Ascending aorta (tissue), 2 donors: Measurements from ENCODE around the gene RAB6B. TPM values are rescaled to one million over a fixed set of nuclear protein-coding genes. Genes with fewer than 3 reads are reported as not detected.

Source experiments
- DNase-seq, 2 donors: peaks; one replicate each; pipeline ENCODE4 v3.0.0-alpha.2; 2019; ENCODE audit warnings: low spot score in 2 of 2
- H3K27ac ChIP-seq, 2 donors: fragments of 200-600 bp; sonication (generic); one replicate each; pipeline ENCODE4 v1.5.1; 2016 to 2017; ENCODE audit warnings: mild to moderate bottlenecking in 1 of 2
- H3K27me3 ChIP-seq: fragments of 200-600 bp; sonication (generic); one replicate; pipeline ENCODE4 v1.5.1; 2017
- H3K36me3 ChIP-seq, 2 donors: fragments of 200-600 bp; sonication (generic); one replicate each; pipeline ENCODE4 v1.5.1; 2016
- H3K4me1 ChIP-seq, 2 donors: fragments of 200-600 bp; sonication (generic); one replicate each; pipeline ENCODE4 v1.5.1; 2016 to 2017; ENCODE audit warnings: mild to moderate bottlenecking in 1 of 2
- H3K4me3 ChIP-seq, 2 donors: fragments of 200-600 bp; sonication (generic); one replicate each; pipeline ENCODE4 v1.5.1; 2016 to 2017; ENCODE audit warnings: mild to moderate bottlenecking in 1 of 2
- H3K9me3 ChIP-seq, 2 donors: fragments of 200-600 bp; sonication (generic); one replicate each; pipeline ENCODE4 v1.5.1; 2016
- CTCF ChIP-seq, 3 experiments: fragments of 200-600 bp in 2 of 3; fragments of 450-650 bp in 1 of 3; sonication (generic) in 2 of 3; IDR thresholded peaks; one replicate each; pipeline ENCODE4 v1.5.1; 2016 to 2019; ENCODE audit warnings: antibody characterized with exemption in 3 of 3, mild to moderate bottlenecking in 1 of 3, moderate library complexity in 1 of 3
- intact Hi-C: fragments of 100-400 bp; cut with DNase I; formaldehyde crosslinking; loops from one replicate; pipeline ENCODE4 v1.15.1; 2023
- total RNA-seq: library from RNA; depleted of rRNA; stranded (reverse); fragments of >200 nt; gene quantifications from one replicate; pipeline ENCODE4 v1.1.0, GENCODE V29; 2016

The RAB6B gene
- total RNA-seq, 1 donor from 2014 or later = 0.75 TPM

DNA sequence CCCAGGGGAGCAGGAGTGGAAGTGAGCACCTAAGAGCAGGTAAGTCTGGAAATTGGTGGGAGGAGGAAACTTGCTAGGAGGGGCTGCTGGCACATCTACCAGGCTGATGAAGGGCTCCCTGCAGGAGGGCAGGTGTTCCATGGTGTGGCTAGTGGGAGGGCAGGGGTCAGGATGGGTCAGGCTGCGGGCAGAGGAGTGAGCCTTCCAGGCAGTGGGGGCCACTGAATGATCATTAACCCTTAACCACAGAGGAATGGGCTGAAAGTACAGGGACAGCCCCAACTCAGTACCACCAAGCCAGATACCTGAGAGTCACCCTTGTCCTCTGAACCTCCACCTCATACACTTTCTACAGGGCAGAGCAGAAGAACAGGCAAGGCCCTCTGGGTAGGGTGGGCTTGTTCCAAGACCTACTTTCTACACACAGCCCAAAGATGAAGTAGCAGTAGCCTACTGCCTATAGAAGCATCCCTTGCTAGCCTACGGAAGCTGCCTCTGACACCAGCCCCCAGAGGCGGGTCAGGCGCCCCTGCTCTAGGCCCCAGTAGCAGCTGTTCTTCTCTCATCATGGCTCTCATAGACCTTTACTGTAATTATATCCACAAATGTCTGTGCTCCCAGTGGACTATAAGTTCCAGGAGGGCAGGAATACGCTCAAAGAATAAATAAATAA is 4.6 kb downstream of the RAB6B start:
- no peak overlapping the region for H3K4me3 ChIP-seq
- H3K36me3 ChIP-seq = no peaks in the 10 kb centered on the region
- no peak for TF ChIP-seq CTCF (IDR thresholded peaks at IDR 0.05)
- H3K27ac ChIP-seq = no peak overlapping the region
- peaks cover 0 to 5% of the 10 kb centered on the region in 2 donors for H3K4me1 ChIP-seq
- H3K9me3 ChIP-seq = no peaks in the 10 kb centered on the region
- no peak for DNase-seq
- intact Hi-C loops = no loop called here
- H3K27me3 ChIP-seq = no peaks in the 10 kb centered on the region

DNA sequence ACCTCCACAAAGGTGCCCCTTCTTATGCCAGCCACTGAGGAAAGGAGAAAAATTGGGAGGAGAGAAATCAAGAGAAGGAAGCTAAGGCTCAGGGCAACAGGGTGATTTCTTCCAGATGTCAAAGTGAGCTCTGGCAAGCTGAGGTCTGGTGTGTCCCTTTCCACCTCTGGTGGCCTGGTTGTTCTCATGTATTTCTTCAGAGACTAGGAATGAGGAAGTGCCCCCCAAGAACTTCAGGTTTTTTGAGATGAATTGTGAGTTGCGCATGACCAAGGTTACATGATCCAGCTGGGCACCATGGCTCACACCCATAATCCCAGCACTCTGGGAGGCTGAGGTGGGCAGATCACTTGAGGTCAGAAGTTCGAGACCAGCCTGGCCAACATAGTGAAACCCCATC is 5.6 kb downstream of the RAB6B start:
- no peaks in the 10 kb centered on the region for H3K27me3 ChIP-seq
- no peak overlapping the region for H3K4me3 ChIP-seq
- no peaks in the 10 kb centered on the region for H3K36me3 ChIP-seq
- no peak for DNase-seq
- no peak overlapping the region for H3K27ac ChIP-seq
- H3K4me1 ChIP-seq = peaks cover 0 to 2% of the 10 kb centered on the region in 2 donors
- TF ChIP-seq CTCF (IDR thresholded peaks at IDR 0.05) = no peak
- H3K9me3 ChIP-seq = no peaks in the 10 kb centered on the region
- intact Hi-C loops = no loop called here

- DNase-seq = no peak
- TF ChIP-seq CTCF (IDR thresholded peaks at IDR 0.05) = no peak
- Histone ChIP-seq H3K27ac (no peak overlapping the region), H3K4me3 (no peak overlapping the region), H3K36me3 (no peaks in the 10 kb centered on the region), H3K9me3 (no peaks in the 10 kb centered on the region), H3K4me1 (no peaks in the 10 kb centered on the region), H3K27me3 (no peaks in the 10 kb centered on the region)
- intact Hi-C loops = no loop called here
These were observed 6.8 kb downstream of the RAB6B start for GRCh38 chr3:133888726-133889340.

- Histone ChIP-seq H3K4me1 (no peaks in the 10 kb centered on the region), H3K9me3 (no peaks in the 10 kb centered on the region), H3K27me3 (no peaks in the 10 kb centered on the region), H3K4me3 (no peak overlapping the region), H3K27ac (no peak overlapping the region), H3K36me3 (no peaks in the 10 kb centered on the region)
- intact Hi-C loops = no loop called here
- no peak for TF ChIP-seq CTCF (IDR thresholded peaks at IDR 0.05)
- DNase-seq = no peak
These were observed 7.6 kb downstream of the RAB6B start for GRCh38 chr3:133887803-133888703.

DNA sequence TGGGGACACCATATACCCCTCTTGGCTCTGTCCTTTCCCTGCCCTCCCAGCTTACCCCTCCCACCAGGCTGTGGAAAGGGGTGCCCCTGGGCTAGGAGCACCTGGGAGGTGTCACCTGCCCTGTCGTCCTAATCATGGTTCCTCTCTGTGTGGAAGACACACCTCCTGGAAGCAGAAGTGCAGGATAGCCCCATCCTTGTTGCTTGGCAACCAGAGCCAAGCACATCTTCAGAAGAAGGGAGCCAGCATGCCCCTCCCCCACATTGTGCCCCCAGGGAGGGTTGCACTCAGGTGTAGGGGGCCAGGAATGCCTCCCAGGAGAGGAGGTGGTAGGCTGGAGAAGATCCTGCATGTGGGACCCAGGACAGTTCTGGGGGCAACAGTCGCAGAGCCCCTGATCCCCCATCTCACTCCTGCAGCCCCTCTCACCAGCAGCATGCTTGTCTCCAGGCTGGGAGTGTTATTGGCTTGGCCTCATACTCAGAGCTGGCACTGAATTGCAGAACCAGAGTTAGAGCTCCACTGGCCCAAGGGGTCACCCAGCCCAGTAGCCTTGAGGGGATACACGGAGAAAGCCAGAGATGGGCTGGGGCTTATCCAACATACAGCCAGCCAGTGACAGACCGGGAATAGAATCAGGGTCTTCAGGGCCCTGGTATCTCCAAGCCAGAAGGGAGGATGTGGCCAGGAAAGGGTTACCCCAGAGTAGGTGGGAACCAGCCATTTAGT is 8.4 kb downstream of the RAB6B start:
- DNase-seq = peak in 1 of 2 donors; percentile 35
- no peaks in the 10 kb centered on the region for H3K27me3 ChIP-seq
- no peaks in the 10 kb centered on the region for H3K36me3 ChIP-seq
- TF ChIP-seq CTCF (IDR thresholded peaks at IDR 0.05) = no peak
- no peaks in the 10 kb centered on the region for H3K4me1 ChIP-seq
- H3K9me3 ChIP-seq = no peaks in the 10 kb centered on the region
- H3K4me3 ChIP-seq = no peak overlapping the region
- H3K27ac ChIP-seq = no peak overlapping the region
- intact Hi-C loops = no loop called here
